Activated T-cell treated with anti-CD3 and anti-CD28 coated beads for 24 hours (primary cell): Measurements from ENCODE around the gene MEIG1.
"Not testable (repeated sequence)": the region's sequence is repeated elsewhere in the genome, so short reads cannot be mapped to it uniquely, and the experiment has no call there.

Source experiments
- DNase-seq: peaks from one replicate; pipeline ENCODE4 v3.0.0-alpha.2; 2020; ENCODE audit warnings: low read depth

MEIG1 gene, protein sequence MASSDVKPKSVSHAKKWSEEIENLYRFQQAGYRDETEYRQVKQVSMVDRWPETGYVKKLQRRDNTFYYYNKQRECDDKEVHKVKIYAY

DNA sequence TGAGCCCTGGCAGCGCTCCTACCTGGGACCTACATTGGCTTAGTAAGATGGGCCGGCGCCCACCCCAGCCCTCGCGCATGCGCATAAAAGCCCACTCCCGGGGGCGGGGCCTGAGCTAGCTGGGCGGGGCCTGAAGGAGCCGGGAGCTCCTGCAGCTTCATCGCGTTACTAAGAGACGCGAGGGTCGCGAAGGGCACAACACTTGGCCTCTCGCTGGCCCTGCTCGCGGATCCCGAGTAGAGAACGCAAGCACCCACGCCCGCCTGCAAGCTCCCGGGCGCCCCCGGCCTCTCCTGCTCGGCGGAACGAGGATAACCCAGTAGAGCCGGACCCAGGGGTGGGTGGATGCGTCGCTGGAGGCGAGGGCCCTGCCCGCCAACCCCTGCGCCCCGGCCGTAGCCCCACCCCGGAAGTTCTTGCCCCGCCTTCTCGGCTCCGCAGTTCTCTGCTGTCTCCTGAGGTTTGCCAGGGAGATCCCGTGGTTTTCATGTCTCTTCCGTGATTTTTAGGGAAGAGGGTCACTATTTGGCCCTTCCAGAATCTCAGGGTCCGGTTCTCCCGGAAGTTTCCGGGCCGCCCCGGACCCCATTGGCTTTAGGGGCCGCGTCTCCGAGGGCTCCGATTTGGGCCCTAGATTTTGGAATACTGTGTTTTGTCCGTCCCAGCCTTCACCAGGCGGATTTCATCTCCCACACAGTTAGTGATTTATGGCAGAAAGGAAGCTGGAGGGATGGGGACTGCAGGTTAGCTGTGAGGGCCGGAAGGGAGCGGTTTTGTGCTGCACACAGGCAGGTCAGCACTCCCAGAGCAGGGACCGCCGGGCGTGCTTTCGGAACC lies at the start of gene MEIG1:
Gene MEIG1 (plus strand): TSS at position 168 of the 837 bp plus-strand sequence. CDS start 7,081 bp downstream, outside the sequence.
- DNase-seq, result peak; percentile 93

DNA sequence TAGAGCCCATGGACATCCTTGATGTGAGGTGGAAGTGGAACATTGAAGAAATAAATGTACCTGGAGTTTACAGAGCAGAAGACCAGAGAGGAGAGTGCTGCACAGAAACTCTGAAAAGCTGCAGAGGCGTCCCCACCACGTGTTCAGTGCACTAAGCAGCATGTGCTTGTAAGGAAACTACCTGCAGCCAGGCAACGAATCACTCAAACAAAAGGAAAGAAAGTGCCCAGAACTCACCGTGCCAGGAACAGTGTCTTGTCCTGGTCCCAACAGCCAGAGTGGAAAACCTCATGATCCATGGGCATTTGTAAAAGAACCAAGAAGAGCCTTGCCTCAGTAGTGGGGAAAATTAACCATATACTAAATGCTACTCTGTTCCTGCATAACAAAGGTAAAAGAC lies 48.2 kb upstream of the MEIG1 start:
- no peak for DNase-seq

DNA sequence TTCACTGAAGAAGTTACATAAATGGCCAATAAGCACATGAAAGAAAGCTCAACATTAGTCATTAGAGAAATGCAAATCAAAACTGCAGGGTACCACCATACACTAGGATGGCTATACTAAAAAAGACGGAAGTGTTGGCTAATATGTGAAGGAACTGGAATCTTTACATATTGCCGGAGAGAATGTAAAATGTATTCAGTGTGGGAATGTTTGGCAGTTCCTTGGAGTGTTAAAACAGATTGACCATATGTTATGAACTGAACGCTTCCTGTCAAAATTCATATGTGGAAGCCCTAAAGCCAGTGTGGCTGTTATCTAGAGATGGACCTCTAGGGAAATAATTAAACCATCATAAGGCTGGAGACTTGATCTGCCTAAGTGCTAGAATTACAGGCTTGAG lies 47.4 kb upstream of the MEIG1 start:
- no peak for DNase-seq

DNA sequence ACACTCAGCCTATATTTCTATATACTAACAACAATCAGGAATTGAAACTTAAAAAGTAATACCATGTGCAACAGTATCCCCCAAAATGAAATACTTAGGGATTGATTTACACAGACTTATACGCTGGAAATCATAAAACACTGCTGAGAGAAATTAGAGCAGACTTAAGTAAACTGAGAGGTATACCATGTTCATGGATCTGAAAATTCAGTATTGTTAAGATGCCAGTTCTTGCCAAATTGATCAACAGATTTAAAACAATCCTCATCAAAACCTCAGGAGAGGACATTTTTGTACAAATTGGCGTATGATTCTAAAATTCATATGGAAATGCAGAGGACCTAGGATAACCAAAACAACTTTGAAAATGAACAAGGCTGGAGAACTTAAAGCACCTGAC lies 42.6 kb upstream of the MEIG1 start:
- no peak for DNase-seq

DNA sequence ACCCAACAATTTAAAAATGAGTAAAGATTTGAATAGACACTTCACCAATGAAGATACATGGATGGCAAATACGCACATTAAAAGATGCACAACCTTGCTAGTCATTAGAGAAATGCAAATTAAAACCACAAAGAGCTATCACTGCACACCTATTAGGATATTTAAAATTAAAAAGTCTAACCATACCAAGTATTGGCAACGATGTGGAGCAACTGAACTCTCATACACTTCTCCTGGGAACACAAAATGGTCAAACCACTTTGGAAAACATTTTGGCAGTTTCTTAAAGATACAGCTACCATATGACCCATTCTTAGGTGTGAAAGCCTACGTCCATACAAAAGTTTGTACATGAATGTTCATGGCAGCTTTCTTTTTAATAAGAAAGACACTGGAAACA lies 41.4 kb upstream of the MEIG1 start:
- DNase-seq, result no peak

DNA sequence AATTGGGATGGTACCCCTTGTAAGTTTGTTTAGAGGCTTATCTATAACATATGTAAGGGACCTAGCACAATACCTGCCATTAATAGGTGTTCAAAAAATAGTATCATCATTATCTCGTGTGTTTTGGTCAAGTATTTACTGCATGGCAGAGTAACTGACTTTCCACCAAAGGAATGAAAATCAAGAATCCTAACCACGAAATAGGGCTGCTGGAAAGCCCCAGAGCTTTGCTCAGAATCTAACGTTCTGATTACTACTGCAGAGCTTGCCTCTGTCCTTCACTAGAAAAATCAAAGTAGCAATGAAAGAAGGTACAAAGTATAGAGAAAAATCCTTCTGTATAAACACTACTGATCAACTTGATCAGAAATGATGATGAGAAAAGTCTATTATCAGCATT lies 40.2 kb upstream of the MEIG1 start:
- no peak for DNase-seq

DNA sequence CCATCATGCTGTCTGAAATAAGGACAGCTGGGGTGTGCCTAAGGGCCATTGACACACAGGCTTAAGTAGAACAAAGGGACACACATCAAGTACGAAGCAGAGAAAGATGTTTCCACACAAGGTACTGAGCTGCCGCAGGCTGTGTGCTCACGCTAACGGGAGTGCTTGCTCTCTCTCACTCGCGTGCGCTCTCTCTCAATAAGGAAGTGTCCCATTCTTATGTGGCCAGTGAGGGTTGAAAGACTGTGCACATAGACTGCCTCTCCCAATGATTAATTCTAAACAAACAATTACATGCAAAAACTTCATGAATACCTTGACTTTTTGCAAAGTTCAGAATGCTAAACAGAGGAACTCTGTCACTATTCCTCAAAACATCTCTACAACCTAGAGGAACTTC lies 35.2 kb upstream of the MEIG1 start:
- no peak for DNase-seq

DNA sequence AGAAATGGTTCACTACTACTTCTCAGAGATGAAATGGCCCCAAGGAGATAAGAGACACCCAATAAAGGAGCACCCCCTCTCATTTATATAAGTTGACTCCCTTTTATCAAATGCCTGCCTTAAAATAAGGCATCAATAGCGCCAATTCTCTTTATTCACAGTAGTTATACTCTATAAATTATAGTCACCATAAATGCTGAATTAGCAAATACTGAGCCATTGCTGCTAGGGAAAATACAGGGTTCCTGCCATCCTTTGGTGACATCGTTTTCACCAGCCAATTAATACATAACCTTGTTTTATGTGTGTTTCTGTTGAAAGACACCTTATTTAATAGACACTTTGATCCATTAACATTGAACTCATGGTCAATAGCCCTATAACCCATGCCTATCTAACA lies 33.9 kb upstream of the MEIG1 start:
- no peak for DNase-seq

DNA sequence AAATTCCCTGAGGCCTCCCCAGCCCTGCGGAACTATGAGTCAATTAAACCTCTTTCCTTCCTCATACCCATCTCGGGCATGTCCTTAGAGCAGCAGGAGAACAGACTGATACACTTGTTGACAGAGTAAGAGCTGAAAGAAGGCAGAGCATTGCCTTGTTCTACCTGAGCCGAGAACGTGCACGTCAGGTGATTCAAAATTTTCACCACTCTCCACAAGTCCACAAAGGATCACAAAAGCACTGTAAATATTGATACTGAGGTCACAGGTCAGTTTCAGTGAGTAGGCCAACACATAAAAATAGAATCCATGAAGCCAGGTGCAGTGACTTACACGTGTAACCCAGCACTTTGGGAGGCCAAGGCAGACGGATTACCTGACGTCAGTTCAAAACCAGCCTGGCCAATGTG lies 33.1 kb upstream of the MEIG1 start:
- no peak for DNase-seq

DNA sequence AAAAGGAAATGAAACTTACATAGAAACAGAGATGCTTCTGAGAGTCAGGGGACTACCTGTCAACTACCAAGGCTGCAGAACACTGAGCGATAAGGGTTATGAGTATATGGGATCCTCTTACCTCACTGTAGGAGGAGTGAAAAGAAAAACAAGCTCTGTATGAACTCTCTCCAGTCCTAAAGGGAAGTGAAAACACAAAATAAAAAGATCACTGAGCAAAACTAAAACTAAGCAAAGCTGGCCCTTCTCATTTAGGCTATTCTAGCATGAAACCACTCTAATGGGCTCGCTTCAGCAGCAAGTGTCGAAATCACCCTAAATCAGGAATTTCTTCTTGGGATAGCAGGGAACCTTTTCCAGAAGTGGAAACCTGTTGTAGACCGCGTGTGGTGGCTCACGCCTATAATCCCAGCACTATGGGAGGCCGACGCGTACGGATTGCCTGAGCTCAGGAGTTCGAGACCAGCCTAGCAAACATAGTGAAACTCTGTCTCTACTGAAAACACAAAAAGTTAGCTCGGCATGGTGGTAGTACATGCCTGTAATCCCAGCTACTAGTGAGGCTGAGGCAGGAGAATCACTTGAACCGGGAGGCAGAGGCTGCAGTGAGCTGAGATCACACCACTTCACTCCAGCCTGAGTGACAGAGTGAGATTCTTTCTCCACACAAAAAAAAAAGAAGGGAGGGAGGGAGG lies 32.3 kb upstream of the MEIG1 start:
- no peak for DNase-seq

DNA sequence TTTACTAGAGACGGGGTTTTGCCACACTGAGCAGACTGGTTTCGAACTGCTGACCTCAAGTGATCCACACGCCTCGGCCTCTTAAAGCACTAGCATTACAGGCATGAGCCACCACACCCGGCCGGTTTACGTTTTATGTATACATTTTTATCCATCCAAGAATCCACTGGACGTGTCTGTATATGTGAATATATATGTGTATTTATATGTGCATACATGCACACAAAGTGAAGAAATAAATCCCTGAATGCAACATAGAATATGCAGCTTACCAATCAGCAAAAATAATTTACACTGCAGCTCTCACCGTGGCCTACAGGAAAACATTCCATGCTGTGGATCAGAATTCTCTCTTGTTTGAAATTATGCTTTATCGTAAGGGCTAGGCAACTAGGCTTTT lies 28.6 kb upstream of the MEIG1 start:
- DNase-seq, result no peak

DNA sequence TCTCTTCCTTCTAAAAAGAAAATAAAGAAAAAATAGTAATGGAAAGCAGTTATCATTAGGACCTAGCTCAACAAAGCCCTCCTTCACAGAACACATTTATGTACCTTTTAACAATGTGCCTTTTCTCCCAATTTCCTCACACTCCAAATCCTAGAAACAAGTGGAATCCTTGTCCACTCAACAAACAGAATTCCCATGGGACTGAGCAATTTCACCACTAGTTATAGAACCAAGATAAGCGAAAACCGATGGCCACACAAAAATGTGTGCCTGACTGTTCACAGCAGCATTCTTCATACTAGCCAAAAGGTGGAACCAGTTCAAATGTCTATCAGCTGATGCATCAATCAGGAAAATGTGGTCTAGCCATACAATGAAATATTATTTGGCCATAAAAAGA lies 22.6 kb upstream of the MEIG1 start:
- no peak for DNase-seq

DNA sequence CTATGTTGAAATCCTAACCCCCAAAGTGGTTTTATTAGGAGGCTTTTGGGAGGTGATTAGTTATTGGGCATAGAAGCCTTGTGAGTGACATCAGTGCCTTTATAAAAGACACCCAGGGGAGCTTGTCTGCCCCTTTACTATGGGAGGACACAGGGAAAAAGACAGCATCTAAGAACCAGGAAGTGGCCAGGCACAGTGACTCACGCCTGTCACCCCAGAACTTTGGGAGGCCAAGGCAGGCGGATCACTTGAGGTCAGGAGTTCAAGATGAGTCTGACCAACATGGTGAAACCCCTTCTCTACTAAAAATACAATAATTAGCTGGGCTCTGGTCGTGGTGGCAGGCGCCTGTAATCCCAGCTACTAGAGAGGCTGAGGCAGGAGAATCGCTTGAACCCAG lies 20.2 kb upstream of the MEIG1 start:
- not testable (repeated sequence) for DNase-seq

DNA sequence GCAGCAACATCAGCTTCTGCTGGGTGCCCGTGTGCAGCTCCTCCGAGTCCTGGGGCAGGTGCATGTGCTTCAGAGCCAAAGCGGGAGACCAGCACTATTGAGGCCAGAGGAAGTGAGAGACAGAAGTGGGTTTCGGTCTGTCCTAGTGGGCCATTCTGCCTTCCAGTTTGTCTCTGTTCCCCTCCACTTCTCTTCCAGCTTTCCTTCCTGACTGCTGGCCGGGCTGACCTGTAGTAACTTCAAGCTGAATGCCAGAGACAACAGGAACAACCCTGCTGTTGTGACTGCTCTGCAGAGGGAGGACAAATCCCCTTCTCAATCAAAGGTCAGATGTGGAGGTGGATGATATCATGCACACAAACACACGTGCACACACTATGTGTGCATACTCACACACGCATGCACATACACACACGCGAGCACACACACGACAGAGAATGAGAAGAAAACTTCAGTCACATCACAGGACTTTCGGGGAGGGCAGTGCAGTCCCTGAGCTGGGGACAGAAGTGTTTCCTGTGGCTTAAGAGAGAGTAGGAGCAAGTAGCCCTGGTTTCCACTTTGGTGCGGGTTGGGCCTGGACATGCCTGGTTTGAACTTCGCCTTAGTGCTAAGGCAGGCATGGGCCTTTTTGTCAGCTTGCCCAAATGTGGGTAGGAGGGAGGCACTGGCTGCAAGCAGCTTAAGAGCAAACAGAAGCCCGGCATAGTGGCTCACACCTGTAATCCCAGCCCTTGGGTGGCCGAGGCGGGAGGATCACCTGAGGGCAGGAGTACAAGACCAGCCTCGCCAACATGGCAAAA lies 16.8 kb upstream of the MEIG1 start:
- DNase-seq, result not testable (repeated sequence)

DNA sequence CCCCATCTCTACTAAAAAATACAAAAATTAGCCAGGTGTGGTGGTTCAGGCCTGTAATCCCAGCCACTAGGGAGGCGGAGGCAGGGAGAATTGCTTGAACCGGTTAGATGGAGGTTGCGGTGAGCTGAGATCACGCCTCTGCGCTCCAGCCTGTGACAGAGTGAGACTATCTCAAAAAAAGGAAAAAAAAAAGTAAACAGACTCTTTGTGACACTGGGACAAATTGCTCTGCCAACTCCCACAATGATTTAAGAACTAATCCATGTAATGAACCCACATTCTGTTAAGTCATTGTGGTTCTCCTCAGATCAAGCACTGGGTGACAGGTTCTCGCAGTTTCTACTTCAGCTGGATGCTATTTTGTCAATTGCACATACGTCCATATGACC lies 16.2 kb upstream of the MEIG1 start:
- DNase-seq, result not testable (repeated sequence)

DNA sequence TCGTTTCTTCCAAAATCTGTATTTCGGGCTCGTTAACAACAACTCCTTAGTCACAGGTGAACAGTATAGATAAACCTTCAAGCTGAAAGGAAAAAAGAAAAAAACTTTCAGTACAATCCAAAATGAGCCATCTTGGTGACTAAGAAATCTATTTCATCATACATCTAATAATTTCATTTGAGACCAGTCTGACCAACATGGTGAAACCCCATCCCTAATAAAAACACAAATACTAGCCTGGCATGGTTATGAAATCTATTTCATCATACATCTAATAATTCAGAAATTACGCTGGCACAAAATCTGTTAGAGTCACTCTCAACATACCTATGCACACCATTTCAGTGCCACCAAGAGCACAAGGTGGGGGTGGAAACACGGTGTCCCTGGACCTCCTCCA lies 14.1 kb upstream of the MEIG1 start:
- no peak for DNase-seq

DNA sequence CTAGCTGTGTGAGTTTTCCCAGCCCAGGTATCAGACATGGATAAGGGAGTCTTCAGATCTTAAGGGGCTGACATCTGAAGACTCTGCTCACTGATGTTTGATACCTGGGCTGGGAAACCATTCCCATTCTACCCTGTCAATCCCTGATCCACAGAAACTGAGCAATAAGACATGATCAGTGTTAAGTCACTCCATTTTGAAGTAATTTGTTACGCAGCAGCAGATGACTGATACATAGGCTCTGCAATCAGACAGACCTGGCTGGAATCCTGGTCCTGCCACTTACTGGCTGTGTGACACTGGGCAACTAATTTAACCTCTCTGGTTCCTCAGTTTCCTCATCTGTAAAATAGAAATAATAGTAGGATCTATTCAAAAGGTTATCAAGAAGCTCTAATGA lies 11.9 kb upstream of the MEIG1 start:
- DNase-seq, result no peak

DNA sequence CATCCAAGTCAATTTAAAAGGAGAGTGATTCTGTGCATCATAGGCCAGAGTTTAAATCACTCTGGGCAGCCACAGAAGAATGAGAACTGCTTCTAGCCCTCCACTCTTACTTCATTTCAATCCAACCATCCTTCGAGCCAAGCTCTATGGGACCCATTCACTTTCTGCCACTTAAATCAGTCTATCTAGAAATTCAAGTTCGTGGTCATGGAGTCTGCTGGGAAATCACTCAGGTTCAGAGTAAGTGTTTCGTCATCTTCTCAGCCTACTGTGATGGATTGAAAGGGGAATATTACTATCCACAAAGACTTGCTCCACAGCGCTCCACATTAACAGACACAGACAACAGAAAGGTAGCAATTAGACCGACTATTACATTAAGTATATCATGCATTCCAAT lies 9.9 kb upstream of the MEIG1 start:
- DNase-seq, result no peak

DNA sequence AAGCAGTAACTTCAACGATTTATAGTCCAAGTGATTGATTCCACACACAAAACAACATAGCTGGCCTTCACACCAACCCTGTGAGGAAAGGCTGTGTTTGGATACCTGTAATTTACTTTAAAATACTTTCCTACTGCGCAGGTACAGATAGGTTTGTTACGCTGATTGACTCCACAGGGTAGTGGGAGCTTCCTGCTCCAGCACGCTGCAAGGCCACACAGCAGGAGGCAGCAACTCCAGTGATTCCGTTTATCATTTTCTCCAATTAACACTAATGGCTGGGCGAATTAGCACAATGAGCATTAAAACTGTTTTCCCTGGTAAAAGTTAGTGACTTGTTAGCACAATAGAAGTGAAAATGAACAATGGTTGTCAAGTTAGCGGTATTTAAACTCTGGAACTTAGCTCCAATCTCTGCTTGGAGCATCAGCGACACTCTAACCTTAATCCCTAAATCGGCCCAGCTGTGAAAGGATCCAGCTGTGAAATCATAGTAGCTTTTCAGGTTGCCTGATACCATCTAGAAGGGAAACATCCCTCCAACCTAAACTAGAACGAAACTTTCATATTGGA lies 6.3 kb upstream of the MEIG1 start:
- DNase-seq, result no peak

DNA sequence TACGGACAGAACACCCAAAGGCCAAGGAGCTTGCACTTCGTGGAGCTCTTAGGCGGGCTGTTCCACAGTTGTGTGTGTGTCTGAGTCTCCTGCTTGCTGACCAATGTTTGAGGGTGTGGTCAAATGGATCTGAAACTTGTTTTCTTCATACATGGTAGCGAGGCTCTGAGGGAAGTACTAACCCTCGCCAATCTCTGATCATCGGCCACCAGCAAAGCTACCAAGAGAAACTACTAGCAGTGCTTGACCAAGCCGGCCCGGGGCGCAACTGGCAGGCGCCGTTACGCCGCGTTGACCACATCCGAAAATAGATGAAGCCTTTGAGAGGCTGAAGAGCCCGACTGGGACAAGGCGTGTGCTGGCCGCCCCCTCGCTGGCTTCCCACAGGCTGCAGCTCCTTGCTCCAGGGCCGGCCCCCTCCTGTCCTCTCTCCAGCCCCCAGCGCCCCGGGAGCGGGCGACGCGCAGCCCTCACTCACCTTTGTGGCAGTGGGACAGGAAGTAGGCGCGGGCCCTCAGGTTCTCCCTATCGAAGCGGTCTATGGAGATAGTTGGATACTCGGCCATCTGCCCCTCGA lies 5.7 kb upstream of the MEIG1 start:
- DNase-seq, result no peak

DNA sequence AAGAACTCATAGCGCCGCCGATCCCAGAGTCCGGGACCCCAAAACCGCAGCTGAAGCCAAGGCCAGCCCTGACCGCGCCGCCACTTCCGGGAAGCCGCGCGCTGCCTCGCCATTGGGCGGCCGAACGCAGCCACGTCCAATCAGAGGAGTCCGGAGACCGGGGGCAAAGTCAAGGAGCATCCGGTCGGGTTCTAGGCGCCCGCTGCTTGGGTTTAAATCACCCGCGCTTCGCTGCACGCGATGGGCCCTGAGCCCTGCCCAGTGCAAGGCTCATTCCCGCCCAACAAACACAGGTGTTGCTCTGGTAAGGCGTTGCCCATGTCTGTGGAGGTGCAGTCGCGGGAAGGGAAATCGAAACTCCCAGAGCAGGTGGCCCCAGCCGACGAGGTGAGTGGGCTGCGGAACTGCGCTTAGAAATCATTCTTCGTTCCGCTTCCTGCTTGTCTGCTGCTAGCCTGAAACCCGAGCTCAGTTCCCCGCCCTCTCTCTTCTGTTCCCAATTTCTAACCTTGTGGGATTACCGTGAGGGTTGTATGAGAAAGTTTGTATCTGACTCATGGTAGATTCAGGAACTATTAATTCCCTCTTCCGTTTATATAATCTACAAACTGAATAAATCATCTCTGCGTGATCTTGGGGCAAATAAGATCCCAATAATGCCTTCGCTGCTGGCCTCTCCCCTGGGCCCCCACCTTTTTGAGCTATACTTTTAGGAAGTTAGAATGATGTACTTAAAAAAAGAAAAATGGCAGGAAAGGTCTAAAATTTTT lies 5.0 kb upstream of the MEIG1 start, which contains the start of gene DCLRE1C:
Gene DCLRE1C (minus strand): TSS at position 96 of the 770 bp plus-strand sequence. CDS start 86 bp downstream, at position 10.
- peak; percentile 79 for DNase-seq
